ENCODE measurements around the gene AFF3. TPM values are rescaled to one million over a fixed set of nuclear protein-coding genes. Genes with fewer than 3 reads are reported as not detected.

AFF3 gene
- total RNA-seq, 4 donors from 2014 or later = 8.5 to 77.2 (median 27.1) TPM

GRCh38 chr2:99651930-99652670 lies 490.3 kb downstream of the AFF3 start:
- no peak for TF ChIP-seq POLR2A (IDR thresholded peaks at IDR 0.05)
- TF ChIP-seq CTCF (IDR thresholded peaks at IDR 0.05) = no peak
- no peak overlapping the region for H3K27ac ChIP-seq

DNA sequence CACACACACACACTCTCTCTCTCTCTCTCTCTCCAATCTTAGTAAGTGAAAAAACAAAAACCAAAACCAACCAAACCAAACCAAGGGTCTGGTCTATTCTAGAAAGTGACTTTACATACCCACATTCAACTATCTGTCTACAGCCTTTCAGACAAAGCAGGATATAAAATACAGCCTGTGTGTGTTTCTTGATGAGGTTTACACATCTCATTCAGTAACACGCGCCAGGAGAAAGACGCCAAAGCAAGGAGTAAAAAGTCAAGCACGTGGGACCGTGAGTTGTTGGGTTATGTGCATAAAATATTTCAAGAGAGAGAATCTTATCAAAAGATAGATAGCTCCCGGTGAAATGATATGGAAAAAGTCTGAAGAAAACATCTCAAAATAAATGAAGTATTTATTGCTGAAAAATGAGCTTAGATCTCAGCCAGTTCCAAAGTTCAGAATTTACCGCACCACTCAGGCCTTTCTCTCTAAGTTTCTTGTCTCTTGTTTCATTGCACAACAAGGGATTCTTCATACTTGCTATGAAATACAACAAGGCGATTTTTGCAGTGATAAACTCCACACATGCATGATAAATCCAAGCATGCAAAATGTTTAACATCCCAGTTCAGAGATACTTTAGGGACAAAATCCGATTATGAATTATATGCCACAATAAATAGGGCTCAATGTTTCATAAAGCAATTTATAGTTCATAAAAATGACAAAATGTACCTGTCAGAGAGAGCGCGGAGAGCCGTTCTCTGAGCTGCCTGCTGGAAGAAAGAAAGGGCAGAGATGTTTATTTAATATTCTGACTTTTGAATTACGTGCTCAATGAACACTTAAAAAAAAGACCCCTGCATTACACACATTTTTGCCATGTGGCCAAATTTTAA lies 493.2 kb downstream of the AFF3 start:
- H3K27ac ChIP-seq = peak overlapping the region; percentile 53 to 63
- peak; percentile 69 to 78 for DNase-seq
- H3K36me3 ChIP-seq = no peaks in the 10 kb centered on the region
- peaks cover 0 to 8% of the 10 kb centered on the region in 2 donors for H3K4me1 ChIP-seq
- H3K4me3 ChIP-seq = no peak overlapping the region
- no peaks in the 10 kb centered on the region for H3K27me3 ChIP-seq
- no peaks in the 10 kb centered on the region for H3K9me3 ChIP-seq
- intact Hi-C loops (cut with DNase I; ENCODE audit: low total_unique reads) = no loop called here
- TF ChIP-seq CTCF (IDR thresholded peaks at IDR 0.05) (no peak), POLR2A (IDR thresholded peaks at IDR 0.05) (no peak)

More at GRCh38 chr2:99651930-99652670, 490.3 kb downstream of the AFF3 start:
- H3K4me3 ChIP-seq = no peak overlapping the region
- no peaks in the 10 kb centered on the region for H3K36me3 ChIP-seq
- no peak for DNase-seq
- peaks cover 0 to 4% of the 10 kb centered on the region in 2 donors for H3K4me1 ChIP-seq
- H3K27me3 ChIP-seq = no peaks in the 10 kb centered on the region
- no peaks in the 10 kb centered on the region for H3K9me3 ChIP-seq
- intact Hi-C loops (cut with DNase I; ENCODE audit: low total_unique reads) = no loop called here

DNA sequence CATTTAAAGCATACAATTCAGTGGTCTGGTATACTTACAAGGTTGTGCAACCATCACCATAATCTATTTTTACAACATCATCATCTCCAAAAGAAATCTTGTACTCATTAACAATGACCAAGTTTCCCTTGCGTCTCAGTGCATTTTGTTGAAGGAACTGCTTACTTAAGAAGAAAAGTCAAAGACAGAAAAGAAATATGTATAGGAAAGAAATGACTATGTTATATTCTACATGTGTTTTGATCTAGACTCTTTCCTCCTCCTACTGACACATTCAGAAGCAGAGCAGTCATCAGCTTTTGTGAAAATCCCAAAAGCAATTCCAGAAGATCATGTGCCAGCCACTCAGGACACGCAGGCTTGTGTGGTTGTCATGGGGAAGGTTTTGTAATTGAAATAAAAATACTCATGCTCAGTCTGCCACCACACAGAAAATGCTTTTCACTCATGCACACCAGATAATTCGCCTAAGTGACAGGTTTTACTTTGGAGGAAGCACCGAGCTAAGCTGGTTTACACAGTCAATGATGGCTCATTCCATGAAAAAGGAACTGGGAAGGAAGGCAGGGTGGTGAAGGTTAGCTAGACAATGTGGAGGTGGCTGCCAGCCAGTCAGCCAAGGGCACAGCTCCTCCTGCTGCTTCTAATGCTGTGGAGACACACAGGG lies 494.1 kb downstream of the AFF3 start:
- peaks cover 5 to 8% of the 10 kb centered on the region in 2 donors for H3K4me1 ChIP-seq
- intact Hi-C loops (cut with DNase I; ENCODE audit: low total_unique reads) = no loop called here
- H3K27me3 ChIP-seq = no peaks in the 10 kb centered on the region
- H3K9me3 ChIP-seq = no peaks in the 10 kb centered on the region
- no peaks in the 10 kb centered on the region for H3K36me3 ChIP-seq
- TF ChIP-seq POLR2A (IDR thresholded peaks at IDR 0.05) (no peak), CTCF (IDR thresholded peaks at IDR 0.05) (no peak)
- peak overlapping the region; percentile 53 to 63 for H3K27ac ChIP-seq
- peak in 1 of 2 donors; percentile 33 for DNase-seq
- no peak overlapping the region for H3K4me3 ChIP-seq

DNA sequence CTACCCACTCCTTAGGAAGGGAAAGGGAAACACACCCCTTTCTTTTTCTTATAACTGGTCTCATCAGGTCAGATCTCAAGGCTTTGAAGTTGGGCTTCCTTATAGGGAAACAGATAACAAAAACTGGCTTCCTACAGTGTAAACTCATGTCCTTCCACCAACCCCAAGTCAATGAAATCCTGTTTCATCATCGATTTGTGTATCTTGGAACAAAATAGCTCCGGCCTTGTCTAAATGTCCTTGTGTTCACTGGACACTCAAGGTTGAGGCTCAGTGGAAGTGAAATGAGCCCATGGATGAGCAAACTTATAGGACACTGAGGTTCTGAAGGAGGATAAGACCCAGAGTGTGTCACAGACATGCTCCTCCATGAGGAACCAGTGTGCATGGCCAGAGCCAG lies 496.4 kb downstream of the AFF3 start:
- Histone ChIP-seq H3K27me3 (no peaks in the 10 kb centered on the region), H3K4me1 (peaks cover 5 to 8% of the 10 kb centered on the region in 2 donors), H3K9me3 (no peaks in the 10 kb centered on the region), H3K27ac (no peak overlapping the region), H3K36me3 (no peaks in the 10 kb centered on the region), H3K4me3 (no peak overlapping the region)
- TF ChIP-seq POLR2A (IDR thresholded peaks at IDR 0.05) = no peak
- no peak for TF ChIP-seq CTCF (IDR thresholded peaks at IDR 0.05)
- intact Hi-C loops (cut with DNase I; ENCODE audit: low total_unique reads) = no loop called here
- DNase-seq = no peak

Measured in uterus (tissue), 4 donors.